Stomach (tissue), 19 donors: ENCODE measurements around the gene DXO. TPM values are rescaled to one million over a fixed set of nuclear protein-coding genes. Genes with fewer than 3 reads are reported as not detected.
A peak's percentile ranks its signal among the peaks of the same experiment; 100 is the strongest.
"Not testable (repeated sequence)": the region's sequence is repeated elsewhere in the genome, so short reads cannot be mapped to it uniquely, and the experiment has no call there.

ENCODE experiments used
- DNase-seq, 2 donors: peaks; one replicate each; pipeline versions ENCODE4 v3.0.0 to v3.0.0-alpha.2; 2013 to 2019
- H3K27ac ChIP-seq, 5 donors: fragments of 200-600 bp in 4 of 5; sonication (generic) in 4 of 5; one replicate each; pipeline ENCODE4 v1.5.1; 2013 to 2019; ENCODE audit warnings: mild to moderate bottlenecking in 1 of 5, moderate library complexity in 1 of 5
- H3K27me3 ChIP-seq, 3 donors: fragments of 200-600 bp; sonication (generic); one replicate each; pipeline ENCODE4 v1.5.1; 2017 to 2019; ENCODE audit warnings: mixed run types in 1 of 3
- H3K36me3 ChIP-seq, 4 donors: fragments of 200-600 bp; sonication (generic); 1 replicate in 3 of 4; 2 replicates in 1 of 4; pipeline ENCODE4 v1.5.1; 2016 to 2019
- H3K4me1 ChIP-seq, 4 donors: fragments of 200-600 bp; sonication (generic); one replicate each; pipeline ENCODE4 v1.5.1; 2016 to 2019
- H3K4me3 ChIP-seq, 4 donors: fragments of 200-600 bp; sonication (generic) in 3 of 4; one replicate each; pipeline ENCODE4 v1.5.1; 2016 to 2019; ENCODE audit warnings: mild to moderate bottlenecking in 1 of 4
- H3K9me3 ChIP-seq, 4 donors: fragments of 200-600 bp; sonication (generic); one replicate each; pipeline ENCODE4 v1.5.1; 2016 to 2019
- EP300 ChIP-seq: sonication (generic); formaldehyde crosslinking; IDR thresholded peaks from one replicate; pipeline ENCODE4 v1.6.1; 2017; ENCODE audit warnings: antibody characterized with exemption
- POLR2A ChIP-seq, 4 donors: fragments of 450-650 bp; IDR thresholded peaks; one replicate each; pipeline ENCODE4 v1.6.1; 2016; ENCODE audit warnings: antibody characterized with exemption in 4 of 4, control low read depth in 2 of 4, mild to moderate bottlenecking in 1 of 4, moderate library complexity in 1 of 4
- POLR2AphosphoS5 ChIP-seq, 3 donors: sonication (generic); formaldehyde crosslinking; IDR thresholded peaks; one replicate each; pipeline ENCODE4 v1.6.1; 2016; ENCODE audit warnings: antibody characterized with exemption in 3 of 3
- WGBS, 5 donors: extraction: QIAGEN DNeasy Blood & Tissue Kit in 3 of 5; methylation state at CpG; one replicate each; pipeline versions ENCODE4 v1.1.5 to v1.1.7; 2013 to 2018; 5-methylcytosine and 5-hydroxymethylcytosine counted together
- intact Hi-C: fragments of 100-400 bp; cut with DNase I; formaldehyde crosslinking; loops from one replicate; pipeline ENCODE4 v1.15.1; 2023; ENCODE audit warnings: low total_unique reads
- long read RNA-seq, 10 donors: transcript quantifications; one replicate each; lab custom pipeline, GENCODE V29; 2026
- polyA plus RNA-seq, 3 donors: library from polyadenylated mRNA; stranded (reverse); fragments of 200-250 nt; gene quantifications; one replicate each; pipeline ENCODE4 v1.2.3, GENCODE V29; 2013
- total RNA-seq, 5 donors: library from RNA; depleted of rRNA; stranded (reverse); fragments of >200 nt; gene quantifications; one replicate each; pipeline versions ENCODE4 v1.1.0 to v1.2.3, GENCODE V29; 2014 to 2016
- TF ChIP-seq, protein P1 (sequence below), 7 experiments: fragments of 450-650 bp in 4 of 7; fragments of 200-600 bp in 3 of 7; sonication (generic) in 3 of 7; IDR thresholded peaks; one replicate each; pipeline ENCODE4 v1.5.1; 2016 to 2019; ENCODE audit warnings: antibody characterized with exemption in 7 of 7, control low read depth in 2 of 7, mild to moderate bottlenecking in 1 of 7
- donor health status: healthy with polysubstance abuse.
- donor health status: Bipolar disorder and iron deficiency.
- donor health status: healthy.

The DXO gene
- total RNA-seq (10 to 100 TPM in 3 of 5 donors, 1 to 10 TPM in 2; 4.1 to 65.8 (median 18.3) TPM), polyA plus RNA-seq (10 to 100 TPM; 11.9 to 24.8 (median 19.7) TPM)
- long read RNA-seq, donor 1, partial matches to known transcripts = 0 of 2 reads
- long read RNA-seq, donor 1, other reads (novel, unspliced or antisense) = 0 of 2 reads
- long read RNA-seq, donor 2, partial matches to known transcripts = 0 of 4 reads
- long read RNA-seq, donor 2, other reads (novel, unspliced or antisense) = 0 of 4 reads
- long read RNA-seq, donor 3, partial matches to known transcripts = 0 of 1 reads
- long read RNA-seq, donor 3, other reads (novel, unspliced or antisense) = 0 of 1 reads
- long read RNA-seq, donor 4 = 0 reads
- long read RNA-seq, donor 5, partial matches to known transcripts = 0 of 1 reads
- long read RNA-seq, donor 5, other reads (novel, unspliced or antisense) = 0 of 1 reads
- long read RNA-seq, donor 6, partial matches to known transcripts = 0 of 3 reads
- long read RNA-seq, donor 6, other reads (novel, unspliced or antisense) = 0 of 3 reads
- long read RNA-seq, donor 7, partial matches to known transcripts = 0 of 9 reads
- long read RNA-seq, donor 7, other reads (novel, unspliced or antisense) = 7 of 9 reads
- long read RNA-seq, donor 8, partial matches to known transcripts = 0 of 3 reads
- long read RNA-seq, donor 8, other reads (novel, unspliced or antisense) = 0 of 3 reads
- long read RNA-seq, donor 9 = 0 reads
- long read RNA-seq, donor 10, partial matches to known transcripts = 0 of 1 reads
- long read RNA-seq, donor 10, other reads (novel, unspliced or antisense) = 0 of 1 reads

DNA sequence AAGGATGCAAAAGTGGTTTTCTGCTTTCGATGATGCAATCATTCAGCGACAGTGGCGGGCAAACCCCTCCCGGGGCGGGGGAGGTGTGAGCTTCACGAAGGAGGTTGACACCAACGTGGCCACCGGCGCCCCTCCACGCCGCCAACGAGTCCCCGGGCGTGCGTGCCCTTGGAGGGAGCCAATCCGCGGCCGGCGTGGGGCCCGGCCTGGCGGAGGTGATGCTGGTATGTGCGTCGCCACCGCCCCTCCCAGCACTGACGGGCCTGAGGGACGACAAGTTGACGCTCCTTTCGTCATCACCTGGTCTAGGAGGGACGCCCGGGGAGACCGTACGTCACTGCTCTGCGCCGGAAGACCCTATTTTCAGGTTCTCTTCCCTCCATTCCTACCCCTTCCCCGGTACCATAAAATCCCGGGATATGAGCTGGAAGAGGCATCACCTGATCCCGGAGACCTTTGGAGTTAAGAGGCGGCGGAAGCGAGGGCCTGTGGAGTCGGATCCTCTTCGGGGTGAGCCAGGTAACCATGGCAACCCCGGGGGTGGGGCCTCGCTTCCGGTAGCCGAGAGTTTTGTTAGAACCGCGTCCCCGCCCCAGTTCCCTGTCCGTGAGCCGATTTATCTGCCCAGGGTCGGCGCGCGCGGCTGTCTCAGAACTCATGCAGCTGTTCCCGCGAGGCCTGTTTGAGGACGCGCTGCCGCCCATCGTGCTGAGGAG is at the start of gene DXO:
Gene DXO, minus strand, starts transcription at position 146 of the 716 bp plus-strand sequence. CDS start 463 bp downstream, outside the sequence.
- H3K36me3 ChIP-seq = peaks cover 29 to 53% (median 41%) of the 10 kb centered on the region in 4 donors
- WGBS, 5 donors = 0 to 1% (median 0%) methylated on average over 14 to 62 of the region's 62 CpGs
- no peaks in the 10 kb centered on the region for H3K9me3 ChIP-seq
- peaks cover 27 to 46% (median 37%) of the 10 kb centered on the region in 4 donors for H3K4me1 ChIP-seq
- intact Hi-C loops = no loop called here
- TF ChIP-seq, protein P1, sequence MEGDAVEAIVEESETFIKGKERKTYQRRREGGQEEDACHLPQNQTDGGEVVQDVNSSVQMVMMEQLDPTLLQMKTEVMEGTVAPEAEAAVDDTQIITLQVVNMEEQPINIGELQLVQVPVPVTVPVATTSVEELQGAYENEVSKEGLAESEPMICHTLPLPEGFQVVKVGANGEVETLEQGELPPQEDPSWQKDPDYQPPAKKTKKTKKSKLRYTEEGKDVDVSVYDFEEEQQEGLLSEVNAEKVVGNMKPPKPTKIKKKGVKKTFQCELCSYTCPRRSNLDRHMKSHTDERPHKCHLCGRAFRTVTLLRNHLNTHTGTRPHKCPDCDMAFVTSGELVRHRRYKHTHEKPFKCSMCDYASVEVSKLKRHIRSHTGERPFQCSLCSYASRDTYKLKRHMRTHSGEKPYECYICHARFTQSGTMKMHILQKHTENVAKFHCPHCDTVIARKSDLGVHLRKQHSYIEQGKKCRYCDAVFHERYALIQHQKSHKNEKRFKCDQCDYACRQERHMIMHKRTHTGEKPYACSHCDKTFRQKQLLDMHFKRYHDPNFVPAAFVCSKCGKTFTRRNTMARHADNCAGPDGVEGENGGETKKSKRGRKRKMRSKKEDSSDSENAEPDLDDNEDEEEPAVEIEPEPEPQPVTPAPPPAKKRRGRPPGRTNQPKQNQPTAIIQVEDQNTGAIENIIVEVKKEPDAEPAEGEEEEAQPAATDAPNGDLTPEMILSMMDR (IDR thresholded peaks at IDR 0.05) = no peak
- TF ChIP-seq POLR2AphosphoS5 (IDR thresholded peaks at IDR 0.05) (peak; percentile 34 to 92 (median 86)), EP300 (peak; percentile 12), POLR2A (IDR thresholded peaks at IDR 0.05) (no peak)
- peak; percentile 96 to 99 for DNase-seq
- H3K27ac ChIP-seq = peak within 1 kb of the TSS; percentile 92 to 99 (median 96)
- H3K4me3 ChIP-seq = peak within 1 kb of the TSS; percentile 62 to 82 (median 70)
- H3K27me3 ChIP-seq = no peaks in the 10 kb centered on the region

DNA sequence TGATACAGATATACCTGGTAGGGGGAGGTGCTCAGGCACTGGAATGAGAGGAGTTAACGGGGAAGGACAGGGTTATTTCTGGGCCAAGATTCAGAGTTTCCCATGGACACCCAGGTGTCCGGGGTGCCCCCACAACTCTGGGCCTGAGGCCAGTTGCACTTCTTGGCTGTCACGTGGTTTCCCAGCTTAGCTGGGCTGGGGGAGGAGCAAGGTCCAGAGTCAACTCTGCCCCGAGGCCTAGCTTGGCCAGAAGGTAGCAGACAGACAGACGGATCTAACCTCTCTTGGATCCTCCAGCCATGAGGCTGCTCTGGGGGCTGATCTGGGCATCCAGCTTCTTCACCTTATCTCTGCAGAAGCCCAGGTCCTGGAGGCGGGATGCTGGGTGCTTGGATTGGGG is 42.6 kb upstream of the DXO start, which contains the start of gene C4B:
Gene C4B, plus strand, starts transcription at position 249 of the 400 bp plus-strand sequence. Its CDS starts 51 bp downstream, at position 300.
- intact Hi-C loops, H3K27me3 ChIP-seq, DNase-seq, H3K4me3 ChIP-seq, H3K27ac ChIP-seq, H3K36me3 ChIP-seq, H3K9me3 ChIP-seq, H3K4me1 ChIP-seq: not testable (repeated sequence)
- no CpG with 5 or more reads among the region's 6 CpGs for WGBS, 5 donors

DNA sequence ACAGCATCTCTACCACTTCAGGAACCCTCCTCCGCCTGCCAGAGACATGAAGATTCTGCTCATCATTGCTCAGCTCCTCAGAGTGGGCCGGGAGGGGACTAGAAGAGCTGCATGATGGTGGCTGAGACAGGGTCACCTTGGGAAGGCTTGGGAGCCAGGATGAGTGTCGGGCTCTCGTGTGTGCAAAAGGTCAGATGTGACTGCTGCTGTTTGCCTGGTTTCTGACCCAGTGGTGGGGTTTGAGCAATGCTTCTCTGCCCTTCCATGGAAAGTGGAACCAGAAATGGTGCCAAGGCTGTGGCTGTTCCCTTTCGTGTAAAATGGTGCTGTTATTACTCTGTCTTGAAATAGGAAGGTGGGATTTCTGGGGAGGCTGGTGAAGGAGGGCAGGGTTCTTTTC is 41.8 kb upstream of the DXO start:
- DNase-seq, intact Hi-C loops, H3K4me3 ChIP-seq, H3K9me3 ChIP-seq, H3K36me3 ChIP-seq, H3K27me3 ChIP-seq, H3K27ac ChIP-seq, H3K4me1 ChIP-seq: not testable (repeated sequence)
- WGBS, 5 donors = no CpG with 5 or more reads among the region's 5 CpGs

DNA sequence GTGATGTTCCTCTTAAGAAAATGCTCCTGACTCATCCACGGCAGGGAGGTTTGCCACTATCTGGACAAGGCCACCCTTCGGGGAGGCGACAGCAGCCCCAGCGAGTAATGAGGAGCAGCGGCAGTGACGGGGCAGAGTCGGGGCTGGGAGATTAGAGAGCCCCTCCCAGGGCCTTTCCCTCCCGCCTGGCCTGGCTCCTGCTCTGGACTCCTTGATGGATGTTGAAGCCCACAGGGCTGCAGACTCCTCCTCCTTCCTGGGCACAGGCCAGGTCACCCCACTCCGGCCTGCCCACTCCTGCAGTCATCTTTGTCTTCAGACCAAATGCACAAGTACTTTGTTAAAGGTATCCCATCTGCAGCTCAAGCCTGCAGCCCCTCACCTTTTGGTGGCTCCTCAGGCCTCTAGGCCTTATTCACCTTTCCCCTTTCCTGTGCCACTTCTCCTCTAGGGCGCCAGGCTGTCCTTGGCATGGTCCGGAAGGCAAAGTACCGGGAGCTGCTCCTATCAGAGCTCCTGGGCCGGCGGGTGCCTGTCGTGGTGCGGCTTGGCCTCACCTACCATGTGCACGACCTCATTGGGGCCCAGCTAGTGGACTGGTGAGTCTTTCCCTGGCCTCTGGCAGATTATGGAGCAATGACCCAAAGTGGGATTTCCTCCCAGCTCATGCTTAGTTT is 41.1 kb upstream of the DXO start:
- H3K4me1 ChIP-seq, intact Hi-C loops, H3K27ac ChIP-seq, H3K9me3 ChIP-seq, H3K36me3 ChIP-seq, H3K27me3 ChIP-seq, H3K4me3 ChIP-seq: not testable (repeated sequence)
- DNase-seq = peak; percentile 16 to 20
- WGBS, 5 donors = 73 to 90% (median 84%) methylated on average over 11 to 17 of the region's 17 CpGs

DNA sequence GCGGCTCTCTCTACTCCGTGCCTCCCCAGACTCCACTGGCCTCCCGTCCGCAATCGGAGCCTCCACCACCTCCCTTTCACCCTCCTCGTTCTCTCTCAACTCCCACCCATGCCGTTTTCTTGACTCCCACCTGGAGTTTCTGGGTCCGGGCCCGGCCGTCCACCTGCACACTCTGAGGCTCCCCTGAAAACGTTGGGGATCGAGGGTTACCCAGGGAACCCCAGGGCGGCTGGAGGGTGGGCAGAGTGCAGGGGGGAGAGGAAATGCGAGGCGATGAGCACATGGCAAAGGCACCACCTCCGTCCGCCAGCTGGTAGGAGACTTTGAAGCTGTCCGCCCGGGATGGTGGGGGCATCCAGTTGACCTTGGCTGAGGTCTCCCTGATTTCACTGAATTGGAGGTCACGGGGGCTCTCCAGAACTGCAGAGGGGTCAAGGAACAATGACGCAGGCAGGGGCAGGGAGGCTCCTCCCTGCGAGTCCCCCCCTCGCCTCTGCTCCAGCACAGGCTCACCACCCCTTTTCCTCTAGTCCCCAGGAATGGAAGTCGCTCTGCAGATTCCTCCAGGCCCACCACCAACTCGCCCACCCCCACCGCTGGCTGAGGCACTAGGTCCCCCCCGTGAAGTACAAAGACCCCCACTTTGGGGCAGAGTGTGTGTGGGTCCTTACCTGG is 39.1 kb upstream of the DXO start:
- DNase-seq, H3K9me3 ChIP-seq, H3K27ac ChIP-seq, H3K27me3 ChIP-seq, intact Hi-C loops, H3K36me3 ChIP-seq, H3K4me3 ChIP-seq, H3K4me1 ChIP-seq: not testable (repeated sequence)
- WGBS, 5 donors = 70 to 87% (median 81%) methylated on average over 10 to 23 of the region's 27 CpGs

DNA sequence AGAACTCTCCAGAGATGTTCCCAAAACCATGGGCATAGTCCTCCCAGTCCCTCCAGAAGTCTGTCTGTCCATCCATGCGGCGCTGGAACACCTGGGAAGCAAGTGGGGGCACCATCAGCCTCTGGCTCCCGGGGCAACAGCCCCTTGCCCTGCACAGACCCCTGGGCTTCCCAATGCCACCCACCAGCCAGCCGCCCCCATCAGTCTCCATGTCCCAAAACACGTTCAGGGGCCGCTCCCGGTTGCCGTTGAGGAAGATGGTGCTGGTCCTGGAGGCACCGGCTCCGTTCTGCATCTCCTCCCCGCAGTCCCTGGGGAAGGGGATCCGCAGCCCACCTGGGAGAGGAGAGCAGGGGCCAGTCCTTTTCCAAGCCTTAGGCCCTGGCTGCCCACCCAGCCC is 37.6 kb upstream of the DXO start:
- H3K27ac ChIP-seq, H3K4me3 ChIP-seq, H3K36me3 ChIP-seq, H3K9me3 ChIP-seq, H3K4me1 ChIP-seq, intact Hi-C loops, H3K27me3 ChIP-seq, DNase-seq: not testable (repeated sequence)
- 74 to 94% (median 83%) methylated on average over 1 to 12 of the region's 12 CpGs for WGBS, 5 donors

DNA sequence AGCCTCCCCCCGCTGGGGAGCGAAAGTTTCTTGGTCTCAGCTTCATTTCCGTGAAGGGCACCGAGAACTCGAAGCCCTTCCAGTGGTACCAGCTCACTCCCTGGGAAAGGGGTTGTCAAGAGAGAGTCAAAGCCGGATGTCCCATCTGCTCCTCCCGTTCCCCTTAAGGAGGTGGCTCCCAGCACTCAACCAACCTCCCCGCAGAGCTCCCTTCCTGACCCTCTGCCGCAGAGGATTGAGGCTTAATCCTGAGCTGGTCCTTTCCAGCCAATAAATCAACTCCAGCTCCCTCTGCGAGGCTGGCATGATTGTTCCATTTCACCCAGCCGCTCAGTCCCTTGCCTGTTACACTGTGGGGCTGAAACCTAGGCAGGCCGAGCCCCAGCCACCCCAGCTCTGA is 36.7 kb upstream of the DXO start:
- H3K9me3 ChIP-seq, H3K27ac ChIP-seq, H3K4me3 ChIP-seq, DNase-seq, intact Hi-C loops, H3K36me3 ChIP-seq, H3K27me3 ChIP-seq, H3K4me1 ChIP-seq: not testable (repeated sequence)
- 39 to 74% (median 50%) methylated on average over 1 to 9 of the region's 12 CpGs for whole genome bisulfite sequencing, 5 donors

DNA sequence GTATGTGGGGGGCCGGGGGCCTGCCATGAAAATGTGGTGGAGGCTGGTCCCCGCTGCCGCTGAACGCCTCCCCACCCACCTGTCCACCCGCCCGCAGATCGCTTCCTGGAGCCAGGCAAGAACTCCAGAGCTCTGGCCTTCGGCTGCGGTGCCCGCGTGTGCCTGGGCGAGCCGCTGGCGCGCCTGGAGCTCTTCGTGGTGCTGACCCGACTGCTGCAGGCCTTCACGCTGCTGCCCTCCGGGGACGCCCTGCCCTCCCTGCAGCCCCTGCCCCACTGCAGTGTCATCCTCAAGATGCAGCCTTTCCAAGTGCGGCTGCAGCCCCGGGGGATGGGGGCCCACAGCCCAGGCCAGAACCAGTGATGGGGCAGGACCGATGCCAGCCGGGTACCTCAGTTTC is 36.1 kb upstream of the DXO start:
- H3K27me3 ChIP-seq, DNase-seq, intact Hi-C loops, H3K36me3 ChIP-seq, H3K27ac ChIP-seq, H3K4me1 ChIP-seq, H3K9me3 ChIP-seq, H3K4me3 ChIP-seq: not testable (repeated sequence)
- WGBS, 5 donors = no CpG with 5 or more reads among the region's 24 CpGs

DNA sequence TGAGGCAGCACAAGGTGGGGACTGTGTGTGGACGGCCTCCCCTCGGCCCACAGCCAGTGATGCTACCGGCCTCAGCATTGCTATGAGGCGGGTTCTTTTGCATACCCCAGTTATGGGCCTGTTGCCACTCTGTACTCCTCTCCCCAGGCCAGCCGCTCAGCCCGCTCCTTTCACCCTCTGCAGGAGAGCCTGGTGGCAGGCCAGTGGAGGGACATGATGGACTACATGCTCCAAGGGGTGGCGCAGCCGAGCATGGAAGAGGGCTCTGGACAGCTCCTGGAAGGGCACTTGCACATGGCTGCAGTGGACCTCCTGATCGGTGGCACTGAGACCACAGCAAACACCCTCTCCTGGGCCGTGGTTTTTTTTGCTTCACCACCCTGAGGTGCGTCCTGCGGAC is 35.1 kb upstream of the DXO start:
- H3K4me1 ChIP-seq, DNase-seq, H3K27me3 ChIP-seq, H3K4me3 ChIP-seq, H3K9me3 ChIP-seq, H3K27ac ChIP-seq, H3K36me3 ChIP-seq, intact Hi-C loops: not testable (repeated sequence)
- 73 to 86% (median 81%) methylated on average over 5 to 12 of the region's 12 CpGs for WGBS, 5 donors
